HepG2 (cell line): ENCODE measurements around the gene DCK. TPM values are rescaled to one million over a fixed set of nuclear protein-coding genes. Genes with fewer than 3 reads are reported as not detected.

ENCODE experiments used
- ATAC-seq: fragments of 200-7000 bp; cut with Tn5 transposase; 3 replicates; pipeline ENCODE4 v1.9.1; 2020; ENCODE audit warnings: mild to moderate bottlenecking, moderate library complexity
- BruUV-seq: library from RNA; stranded (reverse); fragments of 400-500 nt; replicated peaks from 2 replicates; lab custom pipeline; 2021; lab: Mats Ljungman, UMichigan
- CTCF ChIA-PET: fragments of 300-600 bp; formaldehyde crosslinking; extraction: SDS; loops from one replicate; lab custom pipeline; 2021; ENCODE audit warnings: low total read pairs, inconsistent platforms, low intra/inter-chr PET ratio; lab: Yijun Ruan, JAX
- POLR2A ChIA-PET: fragments of 350-600 bp; sonication (Branson Sonifier 250); formaldehyde crosslinking; loops from one replicate; lab custom pipeline; 2020; ENCODE audit warnings: antibody characterized with exemption, inconsistent platforms; lab: Yijun Ruan, JAX
- DNase-seq: peaks from one replicate; pipeline ENCODE4 v3.0.0-alpha.2; 2015; ENCODE audit warnings: low spot score
- FAIRE-seq: peaks from 3 replicates; lab custom pipeline; 2011; peaks lifted over from hg19 to GRCh38; lab: Jason Lieb, UNC
- H2AFZ ChIP-seq: one replicate; pipeline ENCODE4 v1.6.1; 2011; ENCODE audit warnings: low read length, inconsistent platforms
- H3K27ac ChIP-seq: fragments of 300-600 bp; 3 replicates; pipeline ENCODE4 v1.8.0; 2011; ENCODE audit warnings: mixed run types, mild to moderate bottlenecking, mixed read lengths, low read length, inconsistent platforms; ENCODE audit not compliant: insufficient read depth; ENCODE audit errors: extremely low read length
- H3K27me3 ChIP-seq, 2 experiments: fragments of 200-600 bp in 1 of 2; 2 replicates in 1 of 2; 3 replicates in 1 of 2; pipeline versions ENCODE4 v1.6.0 to v1.8.0; 2011; ENCODE audit warnings: low read length in 2 of 2, mild to moderate bottlenecking in 2 of 2, moderate library complexity in 2 of 2, inconsistent platforms in 1 of 2; ENCODE audit not compliant: insufficient read depth in 2 of 2, control insufficient read depth in 1 of 2
- H3K36me3 ChIP-seq, 2 experiments: fragments of 200-600 bp in 1 of 2; replicated peaks in 1 of 2; 2 replicates in 1 of 2; 3 replicates in 1 of 2; pipeline versions ENCODE4 v1.5.1 to v1.8.0; 2011; ENCODE audit warnings: low read length in 2 of 2, inconsistent platforms in 1 of 2; ENCODE audit not compliant: insufficient read depth in 2 of 2, control insufficient read depth in 1 of 2
- H3K4me1 ChIP-seq: 2 replicates; pipeline ENCODE4 v1.5.1; 2012; ENCODE audit warnings: low read length, inconsistent platforms; ENCODE audit not compliant: insufficient read depth
- H3K4me2 ChIP-seq: 2 replicates; pipeline ENCODE4 v1.6.0; 2011; ENCODE audit warnings: low read depth, low read length, inconsistent platforms
- H3K4me3 ChIP-seq, 3 experiments: fragments of 200-600 bp in 1 of 3; sonication (generic), shearing (Covaris generic) in 1 of 3; replicated peaks in 1 of 3; 2 replicates each; pipeline ENCODE4 v1.5.1; 2011 to 2016; ENCODE audit warnings: low read length in 3 of 3, inconsistent platforms in 2 of 3, low read depth in 2 of 3, mild to moderate bottlenecking in 2 of 3, control low read depth in 1 of 3, mixed read lengths in 1 of 3; ENCODE audit not compliant: insufficient read depth in 1 of 3
- H3K79me2 ChIP-seq: one replicate; pipeline ENCODE4 v1.6.1; 2011; ENCODE audit warnings: low read length, inconsistent platforms; ENCODE audit not compliant: insufficient read depth
- H3K9ac ChIP-seq: 2 replicates; pipeline ENCODE4 v1.6.0; 2011; ENCODE audit warnings: mild to moderate bottlenecking, low read depth, low read length, inconsistent platforms; ENCODE audit not compliant: insufficient read depth
- H3K9me3 ChIP-seq: 2 replicates; pipeline ENCODE4 v1.5.1; 2012; ENCODE audit warnings: mild to moderate bottlenecking, low read length
- H4K20me1 ChIP-seq: 2 replicates; pipeline ENCODE4 v1.6.0; 2011; ENCODE audit warnings: inconsistent platforms, mild to moderate bottlenecking, low read length, moderate library complexity; ENCODE audit not compliant: insufficient read depth
- IKZF1 ChIP-seq: fragments of 450-650 bp; IDR thresholded peaks from 2 replicates; pipeline ENCODE4 v1.7.1; 2016
- KAT2B ChIP-seq: fragments of 150-350 bp; IDR thresholded peaks from 2 replicates; pipeline ENCODE4 v1.6.1; 2014; ENCODE audit warnings: low read depth, low read length, borderline replicate concordance
- MAFG ChIP-seq: sonication (generic); formaldehyde crosslinking; IDR thresholded peaks from 2 replicates; pipeline ENCODE4 v1.5.1; 2020; ENCODE audit warnings: mild to moderate bottlenecking, missing genetic modification reagents
- MIER2 ChIP-seq: IDR thresholded peaks from 2 replicates; pipeline ENCODE4 v1.6.1; 2016; ENCODE audit warnings: missing biosample characterization, missing genetic modification reagents
- NBN ChIP-seq: fragments of 450-650 bp; conservative IDR thresholded peaks from 2 replicates; pipeline ENCODE4 v1.6.1; 2017
- NFKBIZ ChIP-seq: IDR thresholded peaks from 2 replicates; pipeline ENCODE4 v1.6.1; 2018; ENCODE audit warnings: missing genetic modification reagents, missing compliant biosample characterization
- POGK ChIP-seq: sonication (generic); formaldehyde crosslinking; conservative IDR thresholded peaks from 2 replicates; pipeline ENCODE4 v1.8.0; 2022; ENCODE audit warnings: mild to moderate bottlenecking, moderate library complexity, missing genetic modification reagents
- SMAD1 ChIP-seq: sonication (generic); formaldehyde crosslinking; IDR thresholded peaks from 2 replicates; pipeline ENCODE4 v1.4.0; 2020; ENCODE audit warnings: missing genetic modification reagents, low read depth, mild to moderate bottlenecking, borderline replicate concordance
- THAP8 ChIP-seq: sonication (generic); formaldehyde crosslinking; IDR thresholded peaks from 2 replicates; pipeline ENCODE4 v1.5.1; 2020; ENCODE audit warnings: missing genetic modification reagents, mild to moderate bottlenecking, borderline replicate concordance
- ZBTB1 ChIP-seq: sonication (generic); formaldehyde crosslinking; IDR thresholded peaks from 2 replicates; pipeline ENCODE4 v1.4.0; 2020; ENCODE audit warnings: missing genetic modification reagents, borderline replicate concordance
- ZNF235 ChIP-seq: sonication (generic); formaldehyde crosslinking; IDR thresholded peaks from 2 replicates; pipeline ENCODE4 v1.8.1; 2023; ENCODE audit warnings: mild to moderate bottlenecking, missing genetic modification reagents, borderline replicate concordance
- ZNF543 ChIP-seq: sonication (generic); formaldehyde crosslinking; IDR thresholded peaks from 2 replicates; pipeline ENCODE4 v1.4.0; 2020; ENCODE audit warnings: mild to moderate bottlenecking, missing genetic modification reagents
- ZNF558 ChIP-seq: sonication (generic); formaldehyde crosslinking; IDR thresholded peaks from 2 replicates; pipeline ENCODE4 v1.9.0; 2022; ENCODE audit warnings: mild to moderate bottlenecking, missing genetic modification reagents, borderline replicate concordance
- ZNF883 ChIP-seq: sonication (generic); formaldehyde crosslinking; IDR thresholded peaks from 2 replicates; pipeline ENCODE4 v1.5.1; 2020; ENCODE audit warnings: mild to moderate bottlenecking, missing genetic modification reagents; ENCODE audit errors: not compliant biosample characterization
- ZSCAN20 ChIP-seq: sonication (generic); formaldehyde crosslinking; IDR thresholded peaks from 2 replicates; pipeline ENCODE4 v1.4.0; 2020; ENCODE audit warnings: missing genetic modification reagents, mild to moderate bottlenecking, borderline replicate concordance
- WGBS: methylation state at CpG from one replicate; pipeline ENCODE4 v1.1.6; 2017; ENCODE audit warnings: low lambda C conversion rate; 5-methylcytosine and 5-hydroxymethylcytosine counted together
- in situ Hi-C: cut with HindIII; loops from 2 replicates; pipeline ENCODE4 v1.10.0; 2017; ENCODE audit warnings: low pct_unique_long_range_greater_than_20kb; ENCODE audit not compliant: extremely low pct_ligation_motif_present
- intact Hi-C: fragments of 100-400 bp; cut with micrococcal nuclease; formaldehyde crosslinking; loops from one replicate; pipeline ENCODE4 v1.10.0; 2022; ENCODE audit not compliant: unreplicated experiment
- polyA plus RNA-seq, 8 experiments: library from polyadenylated mRNA; depleted of rRNA in 3 of 8; stranded (reverse) in 7 of 8; unstranded in 1 of 8; fragments of >200 nt; fragmentation: Illumina TruSeq in 4 of 8; extraction: Trizol in 4 of 8; gene quantifications; 2 replicates each; pipeline versions ENCODE4 v1.2.1 to v1.2.3, GENCODE V29; 2011 to 2016; ENCODE audit warnings: low read depth in 4 of 8, missing spikeins in 1 of 8, mixed read lengths in 1 of 8; ENCODE audit not compliant: insufficient read depth in 1 of 8
- total RNA-seq, 5 experiments: library from RNA; depleted of rRNA; stranded (reverse); fragments of >200 nt; fragmentation: Illumina TruSeq; extraction: Trizol; gene quantifications; 2 replicates each; pipeline ENCODE4 v1.2.3, GENCODE V29; 2016; ENCODE audit warnings: low read depth in 1 of 5
- TF ChIP-seq, protein P1 (sequence below): sonication (generic); formaldehyde crosslinking; IDR thresholded peaks from 2 replicates; pipeline ENCODE4 v1.4.0; 2020; ENCODE audit warnings: missing genetic modification reagents, borderline replicate concordance
- TF ChIP-seq, protein P2 (sequence below): IDR thresholded peaks from 2 replicates; pipeline ENCODE4 v1.6.1; 2016

DCK gene
- total and polyA plus RNA-seq, 2 of the 13 experiments (the other 11 are each of a cell fraction or from before 2014, with no cell fraction given) = 5.7 to 21.8 TPM

DNA sequence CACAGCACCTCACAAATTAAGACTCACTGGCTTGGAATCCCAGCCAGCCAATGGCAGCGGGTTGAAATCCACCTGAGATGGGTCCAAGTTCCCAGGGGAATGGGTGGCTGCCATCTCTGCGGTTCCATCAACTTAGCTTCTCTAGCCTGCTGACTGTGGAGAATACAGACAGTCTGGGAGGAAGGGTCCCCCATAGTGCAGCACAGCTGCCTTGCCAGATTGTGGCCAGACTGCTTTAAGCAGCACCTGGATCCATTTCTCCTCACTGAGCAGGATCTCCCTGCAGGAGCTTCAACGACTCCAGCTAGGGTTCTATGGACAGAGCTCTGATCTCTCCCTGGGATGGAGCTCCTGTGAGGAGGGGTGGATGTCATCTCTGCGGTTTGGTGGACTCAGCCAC lies 51.8 kb downstream of the DCK start:
- in situ Hi-C loops = no loop called here
- 93% methylated on average over 3 of the region's 4 CpGs for WGBS
- CTCF ChIA-PET = no interaction called here

More for the DNA sequence above, 51.8 kb downstream of the DCK start:
- no peak overlapping the region for H3K9ac ChIP-seq
- no peaks in the 10 kb centered on the region for H4K20me1 ChIP-seq
- no peak for FAIRE-seq
- no peaks in the 10 kb centered on the region for H3K36me3 ChIP-seq
- H3K27me3 ChIP-seq = no peaks in the 10 kb centered on the region
- BruUV-seq = no TSS peak
- TF ChIP-seq ZSCAN20 (no peak), ZBTB1 (no peak), IKZF1 (no peak), NFKBIZ (no peak), THAP8 (CRISPR knock-in tag) (no peak), SMAD1 (CRISPR knock-in tag) (no peak), KAT2B (no peak), ZNF558 (CRISPR knock-in tag) (no peak), NBN (no peak), ZNF883 (CRISPR knock-in tag) (no peak), POGK (no peak), ZNF235 (CRISPR knock-in tag) (no peak), ZNF543 (CRISPR knock-in tag) (no peak), MAFG (CRISPR knock-in tag) (no peak), MIER2 (CRISPR knock-in tag) (no peak)
- TF ChIP-seq, protein P1, sequence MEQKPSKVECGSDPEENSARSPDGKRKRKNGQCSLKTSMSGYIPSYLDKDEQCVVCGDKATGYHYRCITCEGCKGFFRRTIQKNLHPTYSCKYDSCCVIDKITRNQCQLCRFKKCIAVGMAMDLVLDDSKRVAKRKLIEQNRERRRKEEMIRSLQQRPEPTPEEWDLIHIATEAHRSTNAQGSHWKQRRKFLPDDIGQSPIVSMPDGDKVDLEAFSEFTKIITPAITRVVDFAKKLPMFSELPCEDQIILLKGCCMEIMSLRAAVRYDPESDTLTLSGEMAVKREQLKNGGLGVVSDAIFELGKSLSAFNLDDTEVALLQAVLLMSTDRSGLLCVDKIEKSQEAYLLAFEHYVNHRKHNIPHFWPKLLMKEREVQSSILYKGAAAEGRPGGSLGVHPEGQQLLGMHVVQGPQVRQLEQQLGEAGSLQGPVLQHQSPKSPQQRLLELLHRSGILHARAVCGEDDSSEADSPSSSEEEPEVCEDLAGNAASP (CRISPR knock-in tag) = no peak
- TF ChIP-seq, protein P2, sequence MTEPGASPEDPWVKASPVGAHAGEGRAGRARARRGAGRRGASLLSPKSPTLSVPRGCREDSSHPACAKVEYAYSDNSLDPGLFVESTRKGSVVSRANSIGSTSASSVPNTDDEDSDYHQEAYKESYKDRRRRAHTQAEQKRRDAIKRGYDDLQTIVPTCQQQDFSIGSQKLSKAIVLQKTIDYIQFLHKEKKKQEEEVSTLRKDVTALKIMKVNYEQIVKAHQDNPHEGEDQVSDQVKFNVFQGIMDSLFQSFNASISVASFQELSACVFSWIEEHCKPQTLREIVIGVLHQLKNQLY (CRISPR knock-in tag) = no peak
- TF ChIP-seq, all 625 proteins: peak for 0
- Histone ChIP-seq H3K27ac (no peak overlapping the region), H2AFZ (no peak overlapping the region), H3K4me2 (no peak overlapping the region), H3K79me2 (no peaks in the 10 kb centered on the region), H3K4me1 (no peaks in the 10 kb centered on the region), H3K9me3 (no peaks in the 10 kb centered on the region), H3K4me3 (no peak overlapping the region)
- POLR2A ChIA-PET = no interaction called here
- intact Hi-C loops = no loop called here
- ATAC-seq = peak; percentile 58
- no peak for DNase-seq
